Upper lobe of left lung (tissue), 6 donors: Measurements from ENCODE around the gene FAM180A. TPM values are rescaled to one million over a fixed set of nuclear protein-coding genes. Genes with fewer than 3 reads are reported as not detected.

Experiments used
- ATAC-seq, 2 donors: fragments of 200-7000 bp; cut with Tn5 transposase; one replicate each; pipeline ENCODE4 v1.9.1; 2022; ENCODE audit warnings: mild to moderate bottlenecking in 2 of 2, moderate library complexity in 2 of 2; ENCODE audit not compliant: low FRiP score in 2 of 2
- DNase-seq, 2 donors: peaks; one replicate each; pipeline ENCODE4 v3.0.0-alpha.2; 2019 to 2020
- H3K27ac ChIP-seq, 4 donors: fragments of 200-600 bp; sonication (generic); one replicate each; pipeline ENCODE4 v1.5.1; 2016 to 2019
- H3K27me3 ChIP-seq, 4 donors: fragments of 200-600 bp; sonication (generic); one replicate each; pipeline ENCODE4 v1.5.1; 2017 to 2019
- H3K36me3 ChIP-seq, 4 donors: fragments of 200-600 bp; sonication (generic); one replicate each; pipeline ENCODE4 v1.5.1; 2016 to 2019
- H3K4me1 ChIP-seq, 4 donors: fragments of 200-600 bp; sonication (generic); one replicate each; pipeline ENCODE4 v1.5.1; 2018 to 2019
- H3K4me3 ChIP-seq, 4 donors: fragments of 200-600 bp; sonication (generic); one replicate each; pipeline ENCODE4 v1.5.1; 2017 to 2019; ENCODE audit warnings: mild to moderate bottlenecking in 2 of 4, moderate library complexity in 1 of 4
- H3K9me3 ChIP-seq, 4 donors: fragments of 200-600 bp; sonication (generic); one replicate each; pipeline ENCODE4 v1.5.1; 2018 to 2019
- EP300 ChIP-seq, 4 donors: sonication (generic); formaldehyde crosslinking; IDR thresholded peaks; one replicate each; pipeline ENCODE4 v1.5.1; 2017; ENCODE audit warnings: antibody characterized with exemption in 4 of 4, control low read depth in 2 of 4
- POLR2A ChIP-seq, 4 donors: fragments of 450-650 bp; IDR thresholded peaks; one replicate each; pipeline ENCODE4 v1.5.1; 2016 to 2017; ENCODE audit warnings: antibody characterized with exemption in 4 of 4, mild to moderate bottlenecking in 2 of 4
- POLR2AphosphoS5 ChIP-seq, 2 donors: sonication (generic); formaldehyde crosslinking; IDR thresholded peaks; one replicate each; pipeline ENCODE4 v1.5.1; 2017; ENCODE audit warnings: antibody characterized with exemption in 2 of 2
- WGBS, 2 donors: methylation state at CpG; one replicate each; pipeline ENCODE4 v1.1.5; 2017 to 2018; 5-methylcytosine and 5-hydroxymethylcytosine counted together
- total RNA-seq, 6 donors: library from RNA; depleted of rRNA in 4 of 6; stranded (reverse); fragments of >200 nt in 4 of 6; gene quantifications; one replicate each; pipeline versions ENCODE4 v1.1.0 to v1.2.1, GENCODE V29; 2016 to 2021
- TF ChIP-seq, protein P1 (sequence below), 6 experiments: fragments of 450-650 bp in 4 of 6; fragments of 200-600 bp in 2 of 6; sonication (generic) in 2 of 6; IDR thresholded peaks; one replicate each; pipeline ENCODE4 v1.5.1; 2016 to 2019; ENCODE audit warnings: antibody characterized with exemption in 6 of 6
- donor health status: DM: no; HTN: no; CAD: no; lungs with moderate emphysema.
- donor health status: DM: no; HTN: yes; CAD: no; lungs with severe emphysema.

FAM180A gene
- total RNA-seq, 6 donors from 2014 or later: 1.0 to 4.8 (median 2.5) TPM; not detected in 2

DNA sequence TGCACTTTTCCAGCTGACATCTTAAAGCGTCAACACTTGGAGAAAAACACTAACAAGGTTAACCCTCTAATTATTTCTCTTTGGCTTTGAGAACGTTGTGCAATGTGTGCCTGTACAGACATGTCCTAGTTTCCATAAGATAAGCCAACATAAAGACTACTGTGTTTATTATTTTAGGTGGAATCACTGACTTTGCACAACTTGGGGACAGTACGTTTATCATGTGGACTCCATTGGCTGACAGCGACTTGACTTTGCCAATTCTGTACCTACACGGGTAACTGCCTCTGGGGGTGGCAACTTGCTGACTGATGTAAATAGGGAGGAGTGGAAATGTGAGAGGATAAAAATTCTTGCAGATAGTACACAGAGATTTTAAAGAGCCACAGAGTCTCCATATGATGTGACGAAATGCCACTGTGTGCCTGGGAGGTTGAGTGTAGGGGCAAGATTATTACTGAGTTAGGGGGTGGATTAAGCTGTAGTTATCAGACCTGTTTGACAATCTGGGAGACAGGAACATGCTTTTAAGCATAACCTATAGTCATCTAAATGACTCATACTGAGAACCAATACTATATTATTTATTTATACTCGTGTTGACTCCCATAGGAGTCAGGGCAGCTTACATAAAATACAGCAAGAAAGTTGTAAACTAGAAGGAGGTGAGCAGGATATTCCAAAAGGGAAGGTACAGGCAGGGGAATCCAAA, 41.6 kb downstream of the FAM180A start:
- H3K27me3 ChIP-seq: no peaks in the 10 kb centered on the region
- H3K4me1 ChIP-seq: peaks cover 0 to 12% (median 0%) of the 10 kb centered on the region in 4 donors
- ATAC-seq: no peak
- no peak overlapping the region for H3K4me3 ChIP-seq
- H3K9me3 ChIP-seq: no peaks in the 10 kb centered on the region
- DNase-seq: no peak
- no peaks in the 10 kb centered on the region for H3K36me3 ChIP-seq
- no peak for TF ChIP-seq POLR2A (IDR thresholded peaks at IDR 0.05)
- TF ChIP-seq EP300 (IDR thresholded peaks at IDR 0.05): no peak
- TF ChIP-seq, protein P1, sequence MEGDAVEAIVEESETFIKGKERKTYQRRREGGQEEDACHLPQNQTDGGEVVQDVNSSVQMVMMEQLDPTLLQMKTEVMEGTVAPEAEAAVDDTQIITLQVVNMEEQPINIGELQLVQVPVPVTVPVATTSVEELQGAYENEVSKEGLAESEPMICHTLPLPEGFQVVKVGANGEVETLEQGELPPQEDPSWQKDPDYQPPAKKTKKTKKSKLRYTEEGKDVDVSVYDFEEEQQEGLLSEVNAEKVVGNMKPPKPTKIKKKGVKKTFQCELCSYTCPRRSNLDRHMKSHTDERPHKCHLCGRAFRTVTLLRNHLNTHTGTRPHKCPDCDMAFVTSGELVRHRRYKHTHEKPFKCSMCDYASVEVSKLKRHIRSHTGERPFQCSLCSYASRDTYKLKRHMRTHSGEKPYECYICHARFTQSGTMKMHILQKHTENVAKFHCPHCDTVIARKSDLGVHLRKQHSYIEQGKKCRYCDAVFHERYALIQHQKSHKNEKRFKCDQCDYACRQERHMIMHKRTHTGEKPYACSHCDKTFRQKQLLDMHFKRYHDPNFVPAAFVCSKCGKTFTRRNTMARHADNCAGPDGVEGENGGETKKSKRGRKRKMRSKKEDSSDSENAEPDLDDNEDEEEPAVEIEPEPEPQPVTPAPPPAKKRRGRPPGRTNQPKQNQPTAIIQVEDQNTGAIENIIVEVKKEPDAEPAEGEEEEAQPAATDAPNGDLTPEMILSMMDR (IDR thresholded peaks at IDR 0.05): no peak
- TF ChIP-seq POLR2AphosphoS5 (IDR thresholded peaks at IDR 0.05): no peak
- WGBS, 2 donors: 86 to 87% methylated on average over 7 of the region's 7 CpGs
- no peak overlapping the region for H3K27ac ChIP-seq

DNA sequence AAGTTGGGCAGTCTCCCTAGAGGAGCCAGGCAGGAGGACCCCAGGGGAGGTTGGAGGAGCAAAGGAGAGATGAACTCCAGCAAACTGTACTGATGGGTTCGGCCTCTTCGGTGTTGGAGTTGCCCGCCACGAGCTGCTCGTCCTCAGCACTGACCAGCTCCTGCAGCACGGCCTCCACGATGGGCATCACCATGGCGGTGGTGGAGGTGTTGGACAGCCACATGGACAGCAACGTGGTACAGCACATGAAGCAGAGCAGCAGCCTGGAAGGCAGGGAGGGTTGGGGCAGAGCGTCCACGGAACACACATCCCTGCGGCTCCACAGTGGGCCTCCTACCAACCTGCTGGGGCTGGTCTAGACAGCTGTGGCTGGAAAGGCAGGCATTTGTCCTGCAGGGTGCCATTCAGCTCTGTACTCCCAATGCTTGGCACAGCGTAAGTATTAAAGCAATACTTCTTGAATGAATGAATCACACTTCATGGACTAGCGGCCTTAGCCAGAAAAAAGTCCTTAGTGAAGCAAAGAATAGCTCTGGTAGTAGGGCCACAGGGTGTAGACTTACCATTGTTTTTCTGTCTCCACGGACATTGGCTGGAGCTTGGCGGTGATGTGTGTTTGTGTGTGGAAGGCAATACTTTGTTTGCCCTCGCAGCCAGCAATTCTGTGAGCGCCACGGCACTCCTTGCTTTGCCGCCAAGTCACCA, 42.4 kb downstream of the FAM180A start:
- Histone ChIP-seq H3K4me3 (no peak overlapping the region), H3K4me1 (peaks cover 0 to 12% (median 0%) of the 10 kb centered on the region in 4 donors), H3K9me3 (no peaks in the 10 kb centered on the region), H3K36me3 (no peaks in the 10 kb centered on the region), H3K27me3 (no peaks in the 10 kb centered on the region), H3K27ac (no peak overlapping the region)
- DNase-seq: peak in 1 of 2 donors; percentile 51
- no peak for TF ChIP-seq POLR2A (IDR thresholded peaks at IDR 0.05)
- no peak for TF ChIP-seq POLR2AphosphoS5 (IDR thresholded peaks at IDR 0.05)
- TF ChIP-seq, protein P1 (IDR thresholded peaks at IDR 0.05): no peak
- TF ChIP-seq EP300 (IDR thresholded peaks at IDR 0.05): no peak
- no peak for ATAC-seq
- 83 to 92% methylated on average over 11 to 19 of the region's 20 CpGs for WGBS, 2 donors

DNA sequence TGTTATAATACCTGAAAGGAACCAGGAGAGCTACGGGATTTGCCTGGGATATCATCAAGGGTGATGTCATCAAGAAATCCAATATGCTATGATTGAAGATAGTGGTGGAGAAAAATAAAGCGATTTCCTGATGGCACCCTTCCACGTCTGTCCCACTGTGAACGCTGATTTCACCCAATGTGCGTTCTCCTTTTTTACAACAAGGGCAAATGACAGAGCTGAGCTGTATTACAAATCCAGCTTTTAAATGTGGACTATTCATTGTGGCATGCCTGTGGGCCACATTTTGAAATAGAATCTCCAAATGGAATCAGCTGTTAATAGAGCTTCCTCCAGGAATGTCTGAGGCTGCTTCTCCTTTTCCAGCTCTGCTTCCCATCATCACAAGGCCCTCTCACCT, 43.9 kb downstream of the FAM180A start:
- no peak overlapping the region for H3K4me3 ChIP-seq
- WGBS, 2 donors: 71 to 75% methylated on average over 5 of the region's 5 CpGs
- no peak overlapping the region for H3K27ac ChIP-seq
- no peak for ATAC-seq
- no peaks in the 10 kb centered on the region for H3K36me3 ChIP-seq
- no peak for TF ChIP-seq EP300 (IDR thresholded peaks at IDR 0.05)
- TF ChIP-seq POLR2A (IDR thresholded peaks at IDR 0.05): no peak
- TF ChIP-seq POLR2AphosphoS5 (IDR thresholded peaks at IDR 0.05): no peak
- TF ChIP-seq, protein P1 (IDR thresholded peaks at IDR 0.05): no peak
- H3K9me3 ChIP-seq: no peaks in the 10 kb centered on the region
- DNase-seq: no peak
- H3K4me1 ChIP-seq: peaks cover 0 to 7% (median 0%) of the 10 kb centered on the region in 4 donors
- no peaks in the 10 kb centered on the region for H3K27me3 ChIP-seq

DNA sequence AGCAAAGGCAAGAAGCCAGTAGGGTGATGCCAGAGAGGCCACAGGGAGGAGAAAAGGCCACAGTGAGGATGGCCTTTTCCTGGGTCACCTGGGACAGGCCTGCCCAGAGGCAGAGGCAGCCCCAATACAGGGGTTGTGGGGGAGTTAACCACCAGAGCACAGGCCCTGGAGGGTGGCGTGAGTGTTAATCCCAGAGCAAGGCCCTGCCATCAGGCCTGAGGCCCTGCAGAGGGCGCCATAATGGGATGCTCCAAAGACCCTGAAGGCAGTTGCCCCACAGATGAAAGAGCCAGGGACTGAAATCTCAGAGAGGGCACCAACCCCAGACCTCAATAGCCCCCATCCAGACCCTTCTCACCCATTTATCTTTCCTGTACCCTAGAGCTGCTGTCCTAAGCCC, 44.5 kb downstream of the FAM180A start:
- WGBS, 2 donors: 82 to 95% methylated on average over 2 of the region's 2 CpGs
- Histone ChIP-seq H3K4me3 (no peak overlapping the region), H3K9me3 (no peaks in the 10 kb centered on the region), H3K27me3 (no peaks in the 10 kb centered on the region), H3K4me1 (peaks cover 0 to 7% (median 0%) of the 10 kb centered on the region in 4 donors), H3K27ac (no peak overlapping the region), H3K36me3 (no peaks in the 10 kb centered on the region)
- TF ChIP-seq POLR2AphosphoS5 (IDR thresholded peaks at IDR 0.05) (no peak), EP300 (IDR thresholded peaks at IDR 0.05) (no peak)
- TF ChIP-seq, protein P1 (IDR thresholded peaks at IDR 0.05): no peak
- DNase-seq: no peak
- peak in 1 of 2 donors; percentile 13 for ATAC-seq
